Endothelial cell of hepatic sinusoid (primary cell): ENCODE measurements around the gene PROM2.

Experiments
- in situ Hi-C: cut with HindIII; loops from 2 replicates; pipeline ENCODE4 v1.10.0; 2017; ENCODE audit warnings: low sequenced_read_pairs

The PROM2 gene

DNA sequence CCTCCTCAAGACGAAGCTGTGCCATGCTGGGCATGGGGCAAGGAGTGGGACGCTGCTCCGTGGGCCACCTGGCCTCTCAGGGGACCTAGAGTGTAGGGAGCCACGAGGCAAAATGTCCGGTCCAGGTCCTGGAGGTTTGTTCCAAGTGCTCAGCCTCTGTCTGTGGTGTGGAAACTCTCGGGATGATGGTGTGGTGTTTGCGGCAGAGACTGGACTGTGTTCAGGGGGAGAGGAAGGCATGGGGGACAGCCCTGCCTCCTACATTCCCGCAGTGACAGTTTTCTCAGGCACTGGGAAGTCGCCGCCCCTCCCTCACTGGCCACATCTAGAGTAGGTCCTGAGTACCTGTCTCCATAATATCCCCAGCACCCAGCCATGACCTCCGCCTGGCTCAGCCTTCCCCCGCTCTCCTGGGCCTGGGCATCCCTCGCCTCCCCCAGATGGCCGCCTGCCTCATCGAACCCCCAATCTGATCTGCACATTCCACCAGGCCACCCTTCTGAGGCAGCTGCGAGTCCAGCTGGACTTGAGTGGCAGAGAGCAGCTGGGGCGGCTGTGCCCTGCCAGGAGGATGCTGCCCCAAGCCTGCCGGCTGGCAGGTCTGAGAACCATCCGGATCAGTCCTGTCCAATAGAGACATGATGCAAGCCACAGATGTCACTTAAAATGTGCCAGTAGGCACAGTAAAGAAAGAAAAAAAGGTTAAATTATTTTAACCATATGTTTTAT is 29.1 kb downstream of the PROM2 start:
- in situ Hi-C loops = no loop called here

DNA sequence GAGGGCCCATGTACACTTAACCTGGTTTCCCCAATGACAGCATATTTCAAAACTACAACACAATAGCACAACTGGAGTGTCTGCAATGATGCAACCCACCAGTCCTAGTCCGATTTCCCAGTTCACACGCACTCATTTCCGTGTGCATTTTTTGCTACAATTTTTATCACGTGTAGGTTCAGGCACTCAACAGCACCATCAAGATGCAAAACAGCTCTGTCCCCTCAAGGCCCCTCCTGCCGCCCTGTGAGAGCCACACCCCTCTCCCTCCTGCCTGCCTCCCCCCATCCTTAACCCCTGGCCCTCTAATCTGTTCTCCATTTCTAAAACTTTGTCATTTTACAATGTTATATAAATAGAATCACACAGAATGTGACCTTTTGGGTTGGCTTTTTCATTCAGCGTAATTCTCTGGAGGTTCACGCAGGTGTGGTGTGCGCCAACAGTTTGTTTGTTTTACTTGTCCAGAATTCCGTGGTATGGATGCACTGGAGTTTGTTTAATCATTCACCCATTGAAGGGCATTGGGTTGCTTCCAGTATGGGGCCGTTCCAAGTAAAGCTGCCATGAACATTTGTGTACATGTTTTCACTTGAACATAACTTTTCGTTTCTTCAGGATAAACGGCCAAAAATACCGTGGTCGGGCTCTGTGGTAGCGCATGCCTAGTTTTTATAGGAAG is 31.3 kb downstream of the PROM2 start:
- in situ Hi-C loops = no loop called here

DNA sequence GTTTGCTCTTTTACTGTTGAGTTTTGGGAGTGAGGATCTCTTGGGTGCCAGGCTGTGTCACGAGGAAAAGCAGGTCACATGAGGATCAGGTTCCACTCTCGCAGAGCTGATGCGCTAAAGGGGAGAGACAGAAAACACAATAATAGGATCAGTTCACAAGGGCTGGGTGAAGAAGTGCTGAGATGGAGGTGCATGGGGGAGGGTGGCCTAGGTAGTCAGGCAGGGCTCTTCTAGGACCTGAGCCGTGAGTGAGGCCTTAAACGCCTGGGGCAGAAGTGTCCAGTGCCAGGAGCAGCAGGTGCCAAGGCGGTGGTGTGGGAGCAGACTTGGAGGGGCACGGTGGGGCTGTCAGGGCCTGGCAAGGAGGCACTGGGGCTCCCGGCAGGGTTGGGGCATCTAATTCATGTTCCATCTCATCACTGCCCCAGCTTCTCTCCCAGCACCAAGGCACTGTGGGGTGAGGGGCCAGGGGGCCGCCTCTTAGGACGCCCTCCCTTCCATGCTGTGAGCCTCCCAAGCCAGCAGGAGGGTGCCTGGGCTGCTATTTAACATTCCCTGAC is 32.2 kb downstream of the PROM2 start:
- in situ Hi-C loops = no loop called here

DNA sequence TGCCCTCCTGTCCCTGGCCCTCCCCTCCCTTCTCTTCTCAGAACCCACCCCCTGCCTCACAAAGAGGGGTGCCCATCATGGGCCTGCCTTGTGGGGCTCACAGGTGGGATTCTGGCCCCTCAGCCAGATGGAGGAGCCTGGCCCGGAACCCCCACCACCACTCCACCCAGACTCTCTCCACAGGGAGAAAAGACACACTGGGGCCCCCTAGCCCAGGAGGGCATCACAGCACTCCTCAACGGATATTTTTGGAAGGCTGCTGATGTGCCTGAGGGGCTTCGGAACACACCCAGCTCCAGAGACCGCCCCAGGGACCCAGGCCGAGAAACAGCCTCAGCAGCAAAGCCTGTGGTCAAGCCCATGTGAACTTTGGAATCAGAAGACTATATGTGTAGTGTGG is 32.8 kb downstream of the PROM2 start:
- in situ Hi-C loops = no loop called here

DNA sequence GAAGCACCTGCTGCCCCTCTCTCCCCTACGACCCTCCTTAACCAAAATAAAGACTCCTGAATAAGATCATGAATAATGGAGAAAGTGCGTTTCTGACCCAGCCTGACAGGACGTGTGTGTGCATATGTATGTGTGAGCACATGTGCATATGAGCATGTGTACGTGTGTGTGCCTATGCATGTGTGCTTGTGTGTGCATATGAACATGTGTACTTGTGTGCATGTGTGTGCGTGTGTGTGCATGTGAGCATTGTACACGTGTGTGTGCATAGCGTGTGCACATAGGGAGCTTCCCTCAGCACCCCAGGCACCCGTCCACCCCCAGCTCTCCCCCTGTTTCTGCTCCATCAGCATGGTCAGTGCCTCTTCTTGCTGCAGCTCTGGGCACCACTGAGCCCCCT is 33.6 kb downstream of the PROM2 start:
- in situ Hi-C loops = no loop called here

DNA sequence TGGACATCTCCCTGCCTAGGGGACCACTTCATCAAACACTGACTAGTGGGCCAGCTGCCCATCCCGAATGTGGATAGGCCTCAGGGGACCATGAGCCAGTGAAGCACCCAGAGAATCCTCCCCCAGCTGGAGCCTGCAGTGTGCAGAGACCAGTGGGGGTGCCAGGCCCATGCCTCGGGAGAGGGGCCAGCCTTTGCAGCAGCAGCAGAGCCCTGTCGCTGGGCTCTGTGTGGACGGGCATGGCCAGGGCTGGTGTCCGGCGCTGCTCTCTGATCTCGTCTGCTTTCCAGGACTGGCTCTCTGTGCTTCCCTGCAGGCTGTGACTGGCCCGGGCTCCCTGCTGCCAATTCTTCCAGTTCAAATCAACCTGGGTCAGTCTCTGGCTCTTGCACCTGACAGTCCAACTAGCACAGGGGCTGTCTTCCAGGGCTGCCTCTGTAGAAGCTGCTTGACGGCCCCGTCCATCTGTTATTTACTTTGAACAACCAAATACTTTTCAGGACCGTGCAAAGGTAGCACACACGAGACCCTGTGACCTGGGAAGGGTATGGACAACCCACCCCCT is 34.3 kb downstream of the PROM2 start:
- in situ Hi-C loops = no loop called here

DNA sequence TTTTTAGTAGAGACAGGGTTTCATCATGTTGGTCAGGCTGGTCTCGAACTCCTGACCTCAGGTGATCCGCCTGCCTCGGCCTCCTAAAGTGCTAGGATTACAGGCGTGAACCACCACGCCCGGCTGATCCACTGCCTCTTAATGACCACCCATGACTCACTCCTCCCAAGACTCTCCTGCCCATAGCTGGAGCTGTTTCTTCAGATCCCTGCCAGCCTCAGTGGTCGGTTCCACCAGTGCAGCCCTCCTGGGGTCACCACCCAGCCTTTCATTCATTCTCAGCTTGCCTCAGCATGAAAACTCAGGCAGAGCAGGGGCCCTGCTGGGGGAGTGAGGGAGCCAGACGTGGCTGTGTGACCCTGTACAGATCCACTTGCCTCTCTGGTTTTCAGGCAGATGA is 35.4 kb downstream of the PROM2 start:
- in situ Hi-C loops = no loop called here

DNA sequence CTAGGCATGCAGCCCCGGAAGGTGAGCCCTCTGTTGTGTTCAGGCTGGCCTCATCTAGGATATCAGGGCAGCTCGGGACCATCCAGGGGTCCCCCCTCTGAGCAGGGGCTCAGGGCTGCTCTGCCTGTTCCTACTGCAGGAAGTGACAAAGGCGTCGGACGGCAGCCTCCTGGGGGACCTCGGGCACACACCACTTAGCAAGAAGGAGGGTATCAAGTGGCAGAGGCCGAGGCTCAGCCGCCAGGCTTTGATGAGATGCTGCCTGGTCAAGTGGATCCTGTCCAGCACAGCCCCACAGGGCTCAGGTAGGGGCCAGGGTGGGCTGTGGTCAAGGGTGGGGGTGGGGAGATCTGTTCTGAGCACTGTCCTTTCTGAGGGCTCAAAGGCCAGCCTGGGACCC is 36.0 kb downstream of the PROM2 start:
- in situ Hi-C loops = loop anchor here (5.0 kb wide), 1 partner anchor 38 kb away; the partner anchor contains the start of gene PROM2

DNA sequence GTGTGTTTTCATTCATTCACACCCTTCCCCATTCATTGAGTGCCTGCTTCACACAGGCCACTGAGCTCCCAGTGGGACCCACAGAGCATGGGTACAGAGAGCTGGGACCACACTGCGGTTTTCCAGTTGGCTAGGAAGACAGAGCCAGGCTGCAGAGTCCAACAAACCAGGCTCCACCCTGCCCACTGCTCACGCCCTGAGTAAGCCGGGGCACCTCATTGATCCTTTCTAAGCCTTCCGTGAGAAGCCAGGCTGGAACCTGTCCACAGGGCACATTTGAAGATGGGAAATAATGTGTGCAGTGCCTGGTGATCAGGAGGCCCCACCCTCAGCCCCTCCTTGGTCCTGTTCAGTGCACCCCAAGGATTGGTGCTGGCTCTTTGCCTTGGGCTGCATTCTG is 36.4 kb downstream of the PROM2 start:
- in situ Hi-C loops = loop anchor here (5.0 kb wide), 1 partner anchor 38 kb away; the partner anchor contains the start of gene PROM2

DNA sequence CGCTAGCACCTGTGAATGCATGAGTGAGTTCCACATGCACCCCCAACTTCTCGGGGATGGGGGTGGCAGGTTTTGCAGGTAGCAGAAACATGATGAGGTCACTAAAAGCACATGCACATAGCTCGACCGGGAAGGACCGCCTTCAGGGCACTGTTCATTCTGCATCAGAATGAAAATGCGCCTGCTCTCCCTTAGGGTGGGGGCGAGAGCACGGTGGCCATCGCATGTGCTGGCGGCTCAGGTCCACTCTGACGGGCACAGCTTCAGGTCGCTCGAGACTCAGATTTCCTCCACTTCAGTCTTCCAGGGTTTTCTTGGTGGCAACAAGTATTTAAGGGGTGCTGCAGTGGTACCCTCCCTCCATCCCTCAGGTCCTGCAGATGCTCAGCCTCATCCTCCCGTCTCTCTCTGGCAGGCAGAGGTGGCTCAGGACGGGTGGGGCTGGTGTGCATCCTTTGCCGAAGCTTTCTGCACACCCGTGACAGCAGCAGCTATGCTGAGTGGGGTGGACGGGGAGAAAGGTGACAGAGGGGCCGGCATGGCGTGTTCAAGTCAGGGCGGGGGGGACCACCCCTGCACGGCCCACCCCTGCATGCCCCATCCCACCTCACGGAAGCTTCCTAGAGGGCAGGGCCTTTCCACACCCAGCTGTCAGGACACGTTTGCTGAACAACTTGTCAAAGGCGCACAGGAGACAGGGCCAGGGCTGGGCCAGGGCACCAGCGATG is 37.7 kb downstream of the PROM2 start:
- in situ Hi-C loops = loop anchor here (5.0 kb wide), 1 partner anchor 40 kb away; the partner anchor contains the start of gene PROM2

DNA sequence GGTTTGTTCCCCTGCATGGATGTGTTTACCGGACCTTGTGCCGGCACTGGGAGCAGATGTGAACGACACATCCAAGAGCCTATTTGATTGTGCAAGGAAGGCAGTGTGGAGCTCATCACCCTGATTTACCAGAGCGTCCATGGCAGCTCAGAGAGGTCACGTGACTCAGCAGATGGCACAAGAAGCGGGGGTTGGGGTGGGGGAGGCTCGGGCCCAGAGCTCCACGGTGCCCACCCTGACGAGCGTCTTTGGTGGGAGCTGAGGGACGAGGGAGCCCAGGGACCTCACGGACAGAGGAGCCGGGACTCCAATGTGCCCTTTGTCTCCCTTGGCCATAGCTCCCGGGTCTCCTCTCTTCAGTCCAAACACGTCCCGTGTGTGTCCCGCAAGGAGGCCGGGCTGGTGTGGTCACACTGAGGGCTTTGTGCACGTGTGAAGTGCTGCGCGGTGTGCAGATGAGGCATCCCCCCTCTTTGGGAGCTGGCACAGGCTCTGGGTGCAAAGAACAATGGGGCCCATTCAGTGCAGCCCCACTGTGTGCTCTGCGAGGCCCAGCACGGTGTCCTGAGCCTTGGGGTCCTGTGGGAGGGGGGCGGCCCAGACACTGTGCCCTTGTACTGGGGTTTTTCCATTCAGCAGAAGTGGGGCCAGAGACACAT is 38.4 kb downstream of the PROM2 start:
- in situ Hi-C loops = loop anchor here (5.0 kb wide), 1 partner anchor 40 kb away; the partner anchor contains the start of gene PROM2

DNA sequence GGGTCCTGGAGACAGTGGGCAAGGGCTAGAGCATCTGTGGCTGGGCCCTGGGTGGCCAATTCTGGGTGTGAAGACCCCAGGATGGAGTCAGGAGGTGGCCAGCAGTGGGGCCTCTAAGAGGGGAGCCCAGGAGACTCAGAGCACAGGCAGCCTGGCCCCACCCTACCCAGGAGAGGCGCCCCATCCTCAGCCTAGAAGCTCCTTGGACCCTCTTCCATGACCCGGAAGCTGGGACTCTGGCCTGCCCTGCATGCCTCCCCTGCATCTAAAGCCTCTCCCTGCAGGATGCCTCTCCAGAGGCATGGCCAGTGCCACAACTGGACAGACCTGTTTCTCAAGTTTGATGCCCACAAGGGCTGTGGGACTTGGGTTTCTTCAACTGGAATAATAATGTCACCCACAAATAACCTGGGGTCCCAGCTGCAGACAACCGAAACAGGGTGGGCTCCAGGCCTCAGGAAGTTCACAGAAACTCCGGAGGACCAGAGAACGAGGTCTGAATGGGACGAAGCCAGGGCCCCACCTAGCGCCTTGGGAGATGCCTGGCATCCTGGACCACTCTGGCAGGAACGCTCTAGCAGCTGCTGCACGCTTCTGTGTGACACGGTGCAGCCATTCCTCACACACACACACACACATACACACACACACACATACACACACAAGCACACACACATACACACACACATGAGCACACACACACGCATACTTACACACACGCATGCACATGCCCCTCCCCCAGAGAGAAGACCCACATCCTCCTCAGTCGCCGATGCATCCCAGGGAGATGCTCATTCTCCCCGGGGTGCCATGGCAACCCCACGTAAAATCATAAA is 39.3 kb downstream of the PROM2 start:
- in situ Hi-C loops = loop anchor here (5.0 kb wide), 1 partner anchor 41 kb away; the partner anchor contains the start of gene PROM2

DNA sequence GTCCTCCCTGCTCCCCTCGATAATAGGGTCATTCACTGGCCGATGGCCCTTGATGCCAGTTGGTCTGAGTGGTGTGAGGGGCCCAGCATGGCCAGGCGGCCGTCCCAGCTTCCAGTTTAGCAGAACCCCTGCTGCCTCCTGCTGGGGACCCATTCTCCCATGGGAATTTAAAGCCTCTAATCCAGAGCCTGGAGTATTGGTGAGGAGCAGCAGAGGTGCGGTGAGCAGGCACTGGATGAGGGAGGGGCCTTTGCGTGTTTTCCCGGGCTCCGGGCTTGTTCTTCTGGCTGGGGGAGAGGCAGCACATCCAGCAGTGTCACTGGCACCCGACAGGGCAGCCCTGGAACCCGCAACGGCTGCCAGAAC is 40.3 kb downstream of the PROM2 start:
- in situ Hi-C loops = loop anchor here (5.0 kb wide), 1 partner anchor 42 kb away; the partner anchor contains the start of gene PROM2

DNA sequence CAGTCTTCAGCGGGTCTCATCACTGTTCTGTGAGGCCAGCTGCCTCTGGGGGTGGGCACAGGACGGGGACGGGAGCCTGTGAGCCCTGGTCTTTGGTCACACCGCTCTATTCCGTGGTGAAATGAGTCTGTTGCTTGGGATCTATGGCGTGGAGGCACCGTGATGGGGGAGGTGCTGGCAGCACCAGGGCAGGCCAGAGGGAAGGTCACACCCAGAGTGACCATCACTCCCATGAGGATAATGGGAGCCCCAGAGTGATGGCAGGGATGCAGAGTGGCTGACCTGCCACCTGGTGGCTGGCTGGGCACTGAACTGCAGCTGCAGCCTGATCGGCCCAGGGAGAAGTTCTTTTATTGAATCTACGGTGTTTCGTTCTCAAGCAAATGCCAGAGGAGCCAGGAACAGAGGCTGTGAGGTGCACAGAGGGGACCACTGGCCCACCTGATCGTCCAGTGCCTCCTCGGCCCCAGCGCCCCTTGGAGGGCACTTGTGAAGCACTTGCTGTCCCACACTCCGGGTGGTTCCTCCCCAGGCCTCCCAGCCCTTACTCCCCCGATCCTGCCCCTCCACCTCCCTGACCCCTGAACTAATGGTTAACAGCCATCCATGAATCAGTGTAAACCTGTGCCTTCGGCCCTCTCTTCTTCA is 40.8 kb downstream of the PROM2 start:
- in situ Hi-C loops = loop anchor here (5.0 kb wide), 1 partner anchor 43 kb away; the partner anchor contains the start of gene PROM2

DNA sequence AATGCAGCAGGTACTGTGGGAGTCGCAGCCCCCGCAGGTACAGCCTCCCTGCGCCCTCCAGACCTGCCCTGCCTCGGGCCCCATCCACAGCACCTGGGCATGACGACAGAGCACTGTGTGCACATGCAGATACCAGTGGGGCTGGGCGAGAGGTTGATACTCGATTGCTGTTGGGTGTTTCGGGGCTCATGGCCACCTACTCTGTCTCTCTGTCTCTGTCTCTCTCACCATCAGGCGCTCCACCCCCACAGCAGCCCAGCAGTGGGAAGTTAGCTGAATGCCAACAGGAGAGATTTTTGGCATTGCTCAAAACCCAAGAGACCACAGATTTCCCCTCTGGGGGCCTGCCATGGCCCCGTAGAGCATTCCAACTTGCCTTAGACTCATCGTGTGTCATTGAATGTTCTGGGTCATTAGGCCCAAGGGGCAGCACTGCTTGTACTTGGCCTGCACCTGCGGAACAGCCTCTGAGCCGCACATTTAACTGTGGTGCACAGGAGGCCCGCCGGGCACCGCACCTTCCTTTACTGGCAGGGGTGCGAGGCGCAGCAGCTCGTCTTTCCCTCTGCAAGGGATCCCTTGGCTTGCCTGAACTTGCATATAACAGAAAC is 41.7 kb downstream of the PROM2 start:
- in situ Hi-C loops = no loop called here

DNA sequence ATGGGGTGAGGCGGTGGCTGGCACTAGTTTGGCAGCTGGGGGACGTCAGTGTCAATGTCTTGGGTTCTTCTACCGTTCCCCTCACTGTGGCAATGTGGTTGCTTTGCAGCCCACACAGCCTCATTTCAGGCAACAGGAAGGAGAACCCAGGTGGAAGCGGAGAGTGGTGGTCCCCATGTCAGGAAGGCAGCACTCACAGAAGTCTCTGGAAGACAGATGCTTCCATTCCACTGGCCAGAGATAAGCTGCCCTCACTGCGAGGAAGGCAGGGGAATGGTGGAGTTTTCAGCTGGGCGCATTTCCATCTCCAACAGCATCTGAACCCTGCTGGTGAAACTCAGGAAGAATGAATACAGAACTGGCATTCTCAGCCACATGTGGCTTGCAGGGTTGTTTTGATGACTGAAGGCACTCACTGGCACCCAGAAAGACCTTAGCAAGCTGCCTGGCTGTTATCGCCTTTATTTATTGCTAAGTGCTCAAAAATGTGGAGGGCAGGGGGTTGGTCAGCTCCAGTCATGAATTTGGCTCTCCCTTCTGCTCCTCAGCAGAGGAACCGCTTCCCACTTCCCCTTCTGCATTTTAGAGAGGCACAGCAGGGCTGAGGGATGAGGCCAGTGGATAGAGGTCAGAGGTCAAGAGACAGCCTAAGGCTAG is 42.3 kb downstream of the PROM2 start:
- in situ Hi-C loops = no loop called here

DNA sequence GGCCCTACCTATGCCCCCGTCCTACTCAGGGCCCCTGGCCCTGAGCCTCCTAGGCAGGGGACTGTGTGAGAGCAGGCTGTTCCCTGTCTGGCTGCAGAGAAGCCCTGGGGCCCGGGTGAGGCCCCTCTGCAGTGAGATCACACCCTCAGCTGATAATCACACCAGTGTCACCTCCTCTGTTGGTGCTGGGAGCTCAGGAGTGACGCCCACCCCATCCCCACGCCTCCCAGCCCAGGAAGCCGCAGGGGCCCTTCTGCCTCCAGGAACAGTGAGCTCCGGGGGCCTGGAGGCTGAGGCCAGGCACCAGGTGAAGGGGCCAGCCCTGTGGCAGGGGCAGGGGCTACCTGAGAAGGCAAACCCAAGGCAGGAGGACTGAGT is 42.9 kb downstream of the PROM2 start:
- in situ Hi-C loops = no loop called here
